DMS79 (cell line): ENCODE measurements around the gene MYO3A.

Experiments used
- DNase-seq: peaks from one replicate; lab custom pipeline; 2025; lab: John Stamatoyannopoulos, UW

The MYO3A gene

GRCh38 chr10:25933653-25934608 lies at the start of gene MYO3A:
Gene MYO3A, plus strand, starts transcription at chr10:25934229. Its CDS starts 17,882 bp downstream, at chr10:25952111.
- no peak for DNase-seq

GRCh38 chr10:25888627-25889026 lies 45.4 kb upstream of the MYO3A start:
- DNase-seq = no peak

GRCh38 chr10:25890995-25891394 lies 43.0 kb upstream of the MYO3A start:
- DNase-seq = no peak

- DNase-seq = no peak
These were observed 38.2 kb upstream of the MYO3A start for GRCh38 chr10:25895856-25896255.

- no peak for DNase-seq
These were observed 37.6 kb upstream of the MYO3A start for GRCh38 chr10:25896421-25896820.

GRCh38 chr10:25899304-25899703 lies 34.7 kb upstream of the MYO3A start:
- DNase-seq = no peak

- no peak for DNase-seq
These were observed 32.8 kb upstream of the MYO3A start for GRCh38 chr10:25901199-25901598.

GRCh38 chr10:25902002-25902401 lies 32.0 kb upstream of the MYO3A start:
- DNase-seq = no peak

- DNase-seq = no peak
These were observed 26.8 kb upstream of the MYO3A start for GRCh38 chr10:25907261-25907660.

- no peak for DNase-seq
These were observed 21.2 kb upstream of the MYO3A start for GRCh38 chr10:25912866-25913265.

GRCh38 chr10:25914776-25915175 lies 19.3 kb upstream of the MYO3A start:
- no peak for DNase-seq

- DNase-seq = peak; percentile 25
These were observed 651 bp downstream of the MYO3A start for GRCh38 chr10:25934621-25935139.

GRCh38 chr10:25938405-25938804 lies 4.4 kb downstream of the MYO3A start:
- DNase-seq = no peak

- no peak for DNase-seq
These were observed 10.7 kb downstream of the MYO3A start for GRCh38 chr10:25944771-25945170.

- no peak for DNase-seq
These were observed 18.8 kb downstream of the MYO3A start for GRCh38 chr10:25952857-25953256.

- DNase-seq = no peak
These were observed 20.8 kb downstream of the MYO3A start for GRCh38 chr10:25954851-25955250.

- DNase-seq = no peak
These were observed 25.7 kb downstream of the MYO3A start for GRCh38 chr10:25959540-25960232.

GRCh38 chr10:25965584-25965983 lies 31.6 kb downstream of the MYO3A start:
- DNase-seq = no peak

GRCh38 chr10:25966844-25967243 lies 32.8 kb downstream of the MYO3A start:
- no peak for DNase-seq

GRCh38 chr10:25972631-25973030 lies 38.6 kb downstream of the MYO3A start:
- DNase-seq = no peak

- no peak for DNase-seq
These were observed 40.9 kb downstream of the MYO3A start for GRCh38 chr10:25974897-25975459.

- no peak for DNase-seq
These were observed 44.7 kb downstream of the MYO3A start for GRCh38 chr10:25978771-25979170.

- no peak for DNase-seq
These were observed 48.1 kb downstream of the MYO3A start for GRCh38 chr10:25982107-25982506.
